Upper lobe of right lung (tissue), 1 donor: ENCODE results near the gene HIF1AN. TPM values are rescaled to one million over a fixed set of nuclear protein-coding genes. Genes with fewer than 3 reads are reported as not detected.

Source experiments
- ATAC-seq: fragments of 200-7000 bp; cut with Tn5 transposase; one replicate; pipeline ENCODE4 v1.9.1; 2020; ENCODE audit warnings: mild to moderate bottlenecking, moderate library complexity
- DNase-seq: peaks from one replicate; pipeline ENCODE4 v3.0.0-alpha.2; 2020
- H3K27ac ChIP-seq: fragments of 200-600 bp; one replicate; pipeline ENCODE4 v1.8.0; 2022
- H3K27me3 ChIP-seq: fragments of 200-600 bp; one replicate; pipeline ENCODE4 v1.8.0; 2022; ENCODE audit warnings: mild to moderate bottlenecking
- H3K36me3 ChIP-seq: fragments of 200-600 bp; one replicate; pipeline ENCODE4 v1.8.0; 2022
- H3K4me1 ChIP-seq: fragments of 200-600 bp; one replicate; pipeline ENCODE4 v1.8.0; 2022
- H3K4me3 ChIP-seq: fragments of 200-600 bp; one replicate; pipeline ENCODE4 v1.8.0; 2022; ENCODE audit warnings: mild to moderate bottlenecking
- H3K9me3 ChIP-seq: fragments of 200-600 bp; one replicate; pipeline ENCODE4 v1.8.0; 2022
- CTCF ChIP-seq: fragments of 200-600 bp; IDR thresholded peaks from one replicate; pipeline ENCODE4 v1.8.0; 2022; ENCODE audit warnings: antibody characterized with exemption
- intact Hi-C: fragments of 100-400 bp; cut with DNase I; formaldehyde crosslinking; loops from one replicate; pipeline ENCODE4 v1.11.0; 2022
- total RNA-seq: library from RNA; stranded (reverse); fragmentation: NEBNext Ultra II Directional; extraction: Animal tissue kit (Norgen Biotek cat#: 25700); gene quantifications from one replicate; pipeline ENCODE4 v1.2.1, GENCODE V29; 2021
- donor health status: DM: no; HTN: yes; CAD: no; lungs with severe emphysema.

HIF1AN gene
- total RNA-seq, 1 donor from 2014 or later = 36.8 TPM

GRCh38 chr10:100510533-100511308, 25.0 kb upstream of the HIF1AN start:
- no peaks in the 10 kb centered on the region for H3K27me3 ChIP-seq
- H3K27ac ChIP-seq = no peak overlapping the region
- no peak overlapping the region for H3K4me3 ChIP-seq
- intact Hi-C loops = no loop called here
- H3K4me1 ChIP-seq = no peaks in the 10 kb centered on the region
- ATAC-seq (peak; percentile 49), DNase-seq (no peak)
- no peaks in the 10 kb centered on the region for H3K9me3 ChIP-seq
- peaks cover 21% of the 10 kb centered on the region for H3K36me3 ChIP-seq
- no peak for TF ChIP-seq CTCF

- H3K9me3 ChIP-seq = no peaks in the 10 kb centered on the region
- DNase-seq (no peak), ATAC-seq (no peak)
- no peak overlapping the region for H3K4me3 ChIP-seq
- intact Hi-C loops = no loop called here
- peaks cover 7% of the 10 kb centered on the region for H3K36me3 ChIP-seq
- no peaks in the 10 kb centered on the region for H3K27me3 ChIP-seq
- no peak overlapping the region for H3K27ac ChIP-seq
- no peak for TF ChIP-seq CTCF
- H3K4me1 ChIP-seq = peaks cover 7% of the 10 kb centered on the region
These were observed 20.1 kb upstream of the HIF1AN start for GRCh38 chr10:100515612-100516011.

- Histone ChIP-seq H3K27me3 (no peaks in the 10 kb centered on the region), H3K36me3 (peaks cover 7% of the 10 kb centered on the region), H3K4me3 (no peak overlapping the region), H3K27ac (no peak overlapping the region), H3K4me1 (peaks cover 7% of the 10 kb centered on the region), H3K9me3 (no peaks in the 10 kb centered on the region)
- no peak for DNase-seq
- no peak for ATAC-seq
- intact Hi-C loops = no loop called here
- no peak for TF ChIP-seq CTCF
These were observed 18.9 kb upstream of the HIF1AN start for GRCh38 chr10:100516847-100517246.

- intact Hi-C loops = no loop called here
- peak; percentile 88 for ATAC-seq
These were observed 16.9 kb upstream of the HIF1AN start for GRCh38 chr10:100518761-100519241.

GRCh38 chr10:100519311-100520051, 16.3 kb upstream of the HIF1AN start, which contains the start of gene SEC31B:
Gene SEC31B (minus strand): TSS chr10:100519861. CDS start chr10:100516952, 2,909 bp downstream.
- Histone ChIP-seq H3K9me3 (no peaks in the 10 kb centered on the region), H3K36me3 (peaks cover 27% of the 10 kb centered on the region), H3K27me3 (no peaks in the 10 kb centered on the region), H3K27ac (no peak within 1 kb of the TSS), H3K4me1 (peaks cover 7% of the 10 kb centered on the region), H3K4me3 (peak within 1 kb of the TSS; percentile 39)
- TF ChIP-seq CTCF = no peak
- ATAC-seq (peak; percentile 59), DNase-seq (peak; percentile 69)
- intact Hi-C loops = no loop called here

More at GRCh38 chr10:100518761-100519241, 16.9 kb upstream of the HIF1AN start:
- H3K4me3 ChIP-seq = peak overlapping the region; percentile 39
- no peak for DNase-seq
- no peaks in the 10 kb centered on the region for H3K9me3 ChIP-seq
- peak; percentile 69 for TF ChIP-seq CTCF
- H3K36me3 ChIP-seq = peaks cover 20% of the 10 kb centered on the region
- H3K27ac ChIP-seq = no peak overlapping the region
- no peaks in the 10 kb centered on the region for H3K27me3 ChIP-seq
- peaks cover 7% of the 10 kb centered on the region for H3K4me1 ChIP-seq
